Natural killer cell treated with Interleukin-12 subunit alpha and Interleukin-12 subunit beta and Interleukin-15 and Interleukin-18, amount 100 ng/mL, for 72 hours (primary cell): ENCODE measurements around the gene MRAS. TPM values are rescaled to one million over a fixed set of nuclear protein-coding genes. Genes with fewer than 3 reads are reported as not detected.
"Not testable (repeated sequence)": the region's sequence is repeated elsewhere in the genome, so short reads cannot be mapped to it uniquely, and the experiment has no call there.

Experiments used
- ATAC-seq, 2 donors: fragments of 150-1000 bp; cut with Tn5 transposase in 1 of 2; sonication (Bioruptor Pico), chemical (Tn5 transposase) in 1 of 2; 2 replicates each; pipeline ENCODE4 v1.10.0; 2021
- DNase-seq: peaks from one replicate; pipeline ENCODE4 v3.0.0; 2022; ENCODE audit warnings: low spot score
- H3K27ac Mint-ChIP-seq, 2 donors: 1 replicate in 1 of 2; 2 replicates in 1 of 2; pipeline ENCODE4 v1.8.0; 2022; ENCODE audit warnings: mixed read lengths in 2 of 2, mild to moderate bottlenecking in 1 of 2, moderate library complexity in 1 of 2
- H3K27me3 Mint-ChIP-seq, 2 donors: 1 replicate in 1 of 2; 2 replicates in 1 of 2; pipeline ENCODE4 v1.8.0; 2022; ENCODE audit warnings: mixed read lengths in 2 of 2
- H3K36me3 Mint-ChIP-seq: one replicate; pipeline ENCODE4 v1.8.0; 2022; ENCODE audit warnings: mixed read lengths
- H3K4me1 Mint-ChIP-seq, 2 donors: 1 replicate in 1 of 2; 2 replicates in 1 of 2; pipeline ENCODE4 v1.8.0; 2022; ENCODE audit warnings: low read depth in 2 of 2, mixed read lengths in 2 of 2, mild to moderate bottlenecking in 1 of 2
- H3K4me3 Mint-ChIP-seq: one replicate; pipeline ENCODE4 v1.8.0; 2022; ENCODE audit warnings: mixed read lengths
- H3K9me3 Mint-ChIP-seq: 2 replicates; pipeline ENCODE4 v1.8.0; 2022; ENCODE audit warnings: mixed read lengths
- total RNA-seq, 2 donors: library from RNA; stranded (reverse); gene quantifications; one replicate each; pipeline ENCODE4 v1.2.3, GENCODE V29; 2022

The MRAS gene
- total RNA-seq, 2 donors from 2014 or later = 2.8 to 12.3 TPM

GRCh38 chr3:138408751-138409570 lies 60.6 kb downstream of the MRAS start:
- H3K27ac Mint-ChIP-seq = no peak overlapping the region
- no peak for ATAC-seq

GRCh38 chr3:138412821-138413551 lies 64.6 kb downstream of the MRAS start:
- ATAC-seq (no peak), DNase-seq (no peak)
- H3K27me3 Mint-ChIP-seq = peaks cover 4 to 8% of the 10 kb centered on the region in 2 donors
- no peak overlapping the region for H3K4me3 Mint-ChIP-seq
- no peaks in the 10 kb centered on the region for H3K9me3 Mint-ChIP-seq
- H3K27ac Mint-ChIP-seq = no peak overlapping the region
- H3K4me1 Mint-ChIP-seq = peaks cover 6 to 9% of the 10 kb centered on the region in 2 donors
- no peaks in the 10 kb centered on the region for H3K36me3 Mint-ChIP-seq

More at GRCh38 chr3:138408751-138409570, 60.6 kb downstream of the MRAS start:
- DNase-seq = no peak
- no peaks in the 10 kb centered on the region for H3K36me3 Mint-ChIP-seq
- peaks cover 6% of the 10 kb centered on the region in 2 donors for H3K4me1 Mint-ChIP-seq
- no peaks in the 10 kb centered on the region for H3K9me3 Mint-ChIP-seq
- no peak overlapping the region for H3K4me3 Mint-ChIP-seq
- H3K27me3 Mint-ChIP-seq = peaks cover 15 to 22% of the 10 kb centered on the region in 2 donors

GRCh38 chr3:138416236-138416635 lies 67.9 kb downstream of the MRAS start:
- H3K4me1 Mint-ChIP-seq, H3K36me3 Mint-ChIP-seq, H3K4me3 Mint-ChIP-seq, H3K9me3 Mint-ChIP-seq, H3K27ac Mint-ChIP-seq, ATAC-seq, DNase-seq: not testable (repeated sequence)
- H3K27me3 Mint-ChIP-seq = peaks cover 0 to 11% of the 10 kb centered on the region in 2 donors

DNA sequence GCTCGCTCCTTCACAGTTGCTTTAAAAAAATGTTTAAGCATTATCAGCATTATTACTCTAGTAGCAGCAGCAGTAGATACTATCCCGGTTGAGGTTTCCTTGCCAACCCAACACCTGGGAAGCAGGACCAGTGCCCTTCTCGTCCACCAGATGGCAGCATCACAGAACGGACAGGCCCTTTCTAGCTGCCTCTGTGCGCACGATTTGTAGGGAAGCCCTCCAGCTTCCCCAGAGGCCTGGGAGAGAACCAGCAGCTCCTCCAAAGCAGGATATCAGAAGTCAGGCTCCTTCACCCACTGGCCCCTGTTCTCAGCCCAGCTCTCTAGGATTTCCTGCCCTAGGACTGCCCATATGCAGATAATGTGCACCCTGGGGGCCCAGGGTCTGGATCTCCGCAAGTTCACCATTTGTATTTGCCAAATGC lies 69.2 kb downstream of the MRAS start:
- DNase-seq = peak; percentile 66
- no peak overlapping the region for H3K27ac Mint-ChIP-seq
- peaks cover 0 to 3% of the 10 kb centered on the region in 2 donors for H3K4me1 Mint-ChIP-seq
- no peaks in the 10 kb centered on the region for H3K36me3 Mint-ChIP-seq
- H3K4me3 Mint-ChIP-seq = no peak overlapping the region
- peak; percentile 63 to 80 for ATAC-seq
- peaks cover 0 to 8% of the 10 kb centered on the region in 2 donors for H3K27me3 Mint-ChIP-seq
- H3K9me3 Mint-ChIP-seq = no peaks in the 10 kb centered on the region

DNA sequence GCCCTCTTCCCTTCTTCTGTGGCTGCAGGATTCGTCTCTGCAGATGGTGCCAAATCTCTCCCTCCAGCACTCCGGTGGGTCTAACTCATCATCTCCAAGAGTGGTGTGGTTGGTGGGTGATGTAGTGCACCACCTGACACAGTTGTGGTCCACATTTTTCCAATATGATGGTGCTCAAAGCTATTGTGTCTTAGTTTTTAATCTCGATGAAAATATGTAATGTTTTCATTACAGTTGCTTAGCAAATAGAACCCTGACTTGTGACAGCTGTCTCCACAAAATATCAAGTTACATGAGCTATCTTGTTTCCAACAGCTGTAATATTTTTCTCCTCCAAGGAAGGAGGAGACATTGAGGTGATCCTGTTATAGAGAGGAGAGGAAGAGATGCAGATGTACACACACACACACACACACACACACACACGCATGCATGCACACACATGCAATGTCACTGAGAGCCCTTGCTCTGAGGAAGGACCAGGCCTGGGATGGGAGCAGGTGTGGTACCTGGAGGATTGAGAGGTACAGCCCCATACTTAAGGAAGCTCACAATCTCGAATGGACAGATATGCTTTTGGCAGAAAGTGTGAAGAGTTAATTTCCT lies 70.3 kb downstream of the MRAS start:
- DNase-seq (no peak), ATAC-seq (no peak)
- H3K27me3 Mint-ChIP-seq = peaks cover 0 to 8% of the 10 kb centered on the region in 2 donors
- peaks cover 0 to 3% of the 10 kb centered on the region in 2 donors for H3K4me1 Mint-ChIP-seq
- H3K4me3 Mint-ChIP-seq = no peak overlapping the region
- no peaks in the 10 kb centered on the region for H3K9me3 Mint-ChIP-seq
- H3K27ac Mint-ChIP-seq = no peak overlapping the region
- no peaks in the 10 kb centered on the region for H3K36me3 Mint-ChIP-seq

- DNase-seq (no peak), ATAC-seq (no peak)
- no peaks in the 10 kb centered on the region for H3K4me1 Mint-ChIP-seq
- H3K36me3 Mint-ChIP-seq = no peaks in the 10 kb centered on the region
- peaks cover 0 to 5% of the 10 kb centered on the region in 2 donors for H3K27me3 Mint-ChIP-seq
- H3K27ac Mint-ChIP-seq = no peak overlapping the region
- no peak overlapping the region for H3K4me3 Mint-ChIP-seq
- H3K9me3 Mint-ChIP-seq = no peaks in the 10 kb centered on the region
These were observed 74.9 kb downstream of the MRAS start for GRCh38 chr3:138423316-138423715.

GRCh38 chr3:138424323-138424722 lies 75.9 kb downstream of the MRAS start:
- no peak overlapping the region for H3K27ac Mint-ChIP-seq
- H3K9me3 Mint-ChIP-seq = no peaks in the 10 kb centered on the region
- no peaks in the 10 kb centered on the region for H3K4me1 Mint-ChIP-seq
- no peaks in the 10 kb centered on the region for H3K36me3 Mint-ChIP-seq
- peaks cover 0 to 3% of the 10 kb centered on the region in 2 donors for H3K27me3 Mint-ChIP-seq
- no peak overlapping the region for H3K4me3 Mint-ChIP-seq
- ATAC-seq (peak in 1 of 2 donors; percentile 53), DNase-seq (no peak)

- Mint-ChIP-seq H3K36me3 (no peaks in the 10 kb centered on the region), H3K4me1 (no peaks in the 10 kb centered on the region), H3K27me3 (peaks cover 2 to 3% of the 10 kb centered on the region in 2 donors), H3K27ac (no peak overlapping the region), H3K9me3 (no peaks in the 10 kb centered on the region), H3K4me3 (no peak overlapping the region)
- no peak for ATAC-seq
- DNase-seq = no peak
These were observed 77.8 kb downstream of the MRAS start for GRCh38 chr3:138426211-138426610.

DNA sequence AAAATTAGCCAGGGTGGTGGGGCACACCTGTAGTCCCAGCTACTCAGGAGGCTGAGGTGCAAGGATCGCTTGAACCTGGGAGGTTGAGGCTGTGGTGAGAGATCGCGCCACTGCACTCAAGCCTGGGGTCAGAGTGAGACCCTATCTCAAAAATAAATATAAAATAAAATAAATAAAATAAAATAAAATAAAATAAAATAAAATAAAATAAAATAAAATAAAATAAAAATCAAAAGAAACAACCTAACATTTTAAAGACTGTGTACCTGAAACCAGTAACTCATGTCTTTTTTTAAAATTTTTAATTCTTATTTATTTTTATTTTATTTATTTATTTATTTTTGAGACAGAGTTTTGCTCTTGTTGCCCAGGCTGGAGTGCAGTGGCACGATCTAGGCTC lies 78.4 kb downstream of the MRAS start:
- not testable (repeated sequence) for ATAC-seq

GRCh38 chr3:138429665-138430064 lies 81.3 kb downstream of the MRAS start:
- Mint-ChIP-seq H3K9me3 (no peaks in the 10 kb centered on the region), H3K4me3 (no peak overlapping the region), H3K4me1 (peaks cover 0 to 7% of the 10 kb centered on the region in 2 donors), H3K27me3 (peaks cover 16 to 26% of the 10 kb centered on the region in 2 donors), H3K27ac (no peak overlapping the region), H3K36me3 (no peaks in the 10 kb centered on the region)
- ATAC-seq = no peak
- no peak for DNase-seq

More for the DNA sequence above, 78.4 kb downstream of the MRAS start:
- not testable (repeated sequence) for H3K9me3 Mint-ChIP-seq, H3K36me3 Mint-ChIP-seq, H3K27me3 Mint-ChIP-seq, H3K27ac Mint-ChIP-seq, H3K4me1 Mint-ChIP-seq, DNase-seq, H3K4me3 Mint-ChIP-seq

DNA sequence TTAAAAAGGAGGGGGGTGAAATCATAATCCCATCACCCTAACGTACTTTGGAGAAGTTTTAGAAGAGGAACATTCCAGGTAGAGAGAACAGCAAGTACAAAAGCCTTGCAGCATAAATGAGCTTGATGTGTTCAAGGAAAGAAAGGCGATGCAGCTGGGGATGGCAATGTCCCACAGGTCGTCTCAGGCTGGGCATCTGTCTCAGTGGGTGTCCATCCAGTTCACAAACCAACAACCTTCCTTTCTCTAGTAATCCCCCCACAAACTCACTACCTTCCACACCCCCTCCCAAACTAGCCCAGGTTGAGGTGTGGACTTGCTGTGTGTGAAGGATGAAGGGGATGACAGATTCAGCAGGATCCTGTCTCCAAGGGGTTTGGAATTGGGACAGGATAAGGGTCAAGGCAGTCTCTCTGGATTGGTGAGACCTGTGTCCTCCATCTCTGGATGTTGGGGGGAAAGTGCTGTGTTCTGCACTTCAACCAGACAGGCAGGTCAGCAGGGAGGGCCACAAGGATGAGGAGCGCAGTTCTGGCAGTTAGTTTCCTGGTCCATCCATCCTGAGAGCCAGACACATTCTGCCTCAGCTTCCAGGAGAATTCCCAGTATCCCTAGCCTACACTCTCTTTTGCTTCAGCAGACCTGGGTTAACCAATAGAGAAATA lies 84.3 kb downstream of the MRAS start:
- H3K27me3 Mint-ChIP-seq = peaks cover 29 to 44% of the 10 kb centered on the region in 2 donors
- no peak overlapping the region for H3K27ac Mint-ChIP-seq
- H3K36me3 Mint-ChIP-seq = no peaks in the 10 kb centered on the region
- H3K4me1 Mint-ChIP-seq = peaks cover 0 to 7% of the 10 kb centered on the region in 2 donors
- ATAC-seq (no peak), DNase-seq (no peak)
- H3K9me3 Mint-ChIP-seq = no peaks in the 10 kb centered on the region
- H3K4me3 Mint-ChIP-seq = no peak overlapping the region

DNA sequence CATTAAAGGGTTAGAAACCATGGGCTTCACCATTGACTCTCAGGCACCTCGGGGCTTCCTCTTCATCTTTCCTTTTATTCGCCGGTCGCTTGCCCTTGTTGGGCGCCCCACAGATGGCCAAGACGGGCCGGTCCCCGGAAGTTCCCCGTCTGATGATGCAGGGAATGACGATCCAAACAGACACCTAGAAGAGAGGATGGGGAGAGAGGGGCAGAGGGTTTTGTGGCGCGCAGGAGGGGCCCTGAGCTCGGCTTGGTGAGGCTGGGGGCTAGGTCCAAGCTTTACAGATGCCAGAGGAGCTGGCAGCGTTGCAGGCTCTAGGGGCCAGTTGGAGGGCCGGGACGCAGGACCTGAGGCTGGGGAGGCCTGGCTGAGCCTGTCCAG lies 85.5 kb downstream of the MRAS start:
- Mint-ChIP-seq H3K4me3 (peak overlapping the region; percentile 59), H3K4me1 (peaks cover 0 to 7% of the 10 kb centered on the region in 2 donors), H3K27me3 (peaks cover 32 to 46% of the 10 kb centered on the region in 2 donors), H3K27ac (no peak overlapping the region), H3K36me3 (no peaks in the 10 kb centered on the region), H3K9me3 (no peaks in the 10 kb centered on the region)
- no peak for ATAC-seq
- DNase-seq = no peak

DNA sequence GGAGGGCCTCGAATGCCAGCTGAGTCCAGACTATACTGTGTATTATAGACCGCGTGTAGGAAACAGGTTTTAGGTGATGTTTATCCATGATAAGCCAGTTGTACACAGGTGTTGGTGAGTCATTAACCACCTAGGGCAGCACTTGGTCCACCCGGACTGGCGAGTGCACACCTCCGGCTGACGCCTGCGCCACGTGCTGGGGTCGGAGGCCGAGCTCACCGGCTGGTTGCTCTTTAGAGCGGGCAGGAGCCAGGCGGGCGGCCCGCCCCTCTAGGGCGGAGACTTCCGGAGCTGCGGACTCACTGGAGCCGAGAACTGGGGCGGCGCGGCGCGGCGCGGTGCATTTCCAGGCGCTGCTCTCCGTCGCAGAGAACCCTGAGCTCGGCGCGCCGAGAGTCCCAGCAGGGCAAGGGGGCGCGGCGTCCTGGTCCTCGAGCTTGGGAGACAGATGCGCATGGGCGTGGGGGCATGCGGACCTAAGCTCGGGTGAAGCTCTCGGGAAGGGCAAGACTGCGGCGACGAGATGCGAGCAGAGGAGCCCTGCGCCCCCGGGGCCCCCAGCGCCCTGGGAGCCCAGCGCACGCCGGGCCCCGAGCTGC lies 86.0 kb downstream of the MRAS start, which contains the start of gene ESYT3:
TSS of gene ESYT3 (plus strand) at position 341 of the 599 bp plus-strand sequence. CDS start at position 524, 183 bp downstream.
- H3K27ac Mint-ChIP-seq = no peak within 1 kb of the TSS

More for the DNA sequence above, 86.0 kb downstream of the MRAS start, which contains the start of gene ESYT3:
- H3K4me3 Mint-ChIP-seq = peak within 1 kb of the TSS; percentile 59
- DNase-seq = peak; percentile 72
- H3K9me3 Mint-ChIP-seq = no peaks in the 10 kb centered on the region
- ATAC-seq = peak; percentile 85 to 91
- peaks cover 32 to 46% of the 10 kb centered on the region in 2 donors for H3K27me3 Mint-ChIP-seq
- H3K36me3 Mint-ChIP-seq = no peaks in the 10 kb centered on the region
- peaks cover 0 to 7% of the 10 kb centered on the region in 2 donors for H3K4me1 Mint-ChIP-seq
